ENCODE data around the gene SHKBP1.
"Not testable (repeated sequence)": the region's sequence is repeated elsewhere in the genome, so short reads cannot be mapped to it uniquely, and the experiment has no call there.

The SHKBP1 gene

GRCh38 chr19:40585241-40585981, 8.7 kb downstream of the SHKBP1 start:
- DNase-seq (ENCODE audit: insufficient read length, low spot score) (no peak), FAIRE-seq (peak; percentile 23)
- no peak for TF ChIP-seq POLR2A (IDR thresholded peaks at IDR 0.05; ENCODE audit: low read depth, low read length)

DNA sequence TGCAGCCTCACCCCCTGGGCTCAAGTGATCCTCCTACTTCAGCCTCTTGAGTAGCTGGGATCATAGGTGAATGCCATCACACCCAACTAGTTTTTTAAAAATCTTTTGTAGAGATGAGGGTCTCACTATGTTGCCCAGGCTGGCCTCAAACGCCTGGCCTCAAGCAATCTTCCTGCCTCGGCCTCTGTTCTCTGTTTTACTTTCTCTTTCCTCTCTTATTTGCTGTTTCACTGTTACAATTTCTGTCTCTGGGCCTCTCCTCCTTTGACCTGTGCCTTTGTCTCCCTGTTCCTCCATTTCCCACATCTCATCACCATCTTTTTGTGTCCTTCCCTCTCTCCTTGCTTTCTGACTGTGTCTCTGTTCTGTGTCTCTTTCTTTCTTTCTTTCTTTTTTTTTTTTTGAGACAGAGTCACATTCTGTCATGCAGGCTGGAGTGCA, 9.3 kb downstream of the SHKBP1 start:
- no peak for TF ChIP-seq POLR2A (IDR thresholded peaks at IDR 0.05; ENCODE audit: low read depth, low read length)
- DNase-seq (ENCODE audit: insufficient read length, low spot score), result no peak
- no peak for FAIRE-seq

- FAIRE-seq (no peak), DNase-seq (ENCODE audit: insufficient read length, low spot score) (no peak)
- no peak for TF ChIP-seq POLR2A (IDR thresholded peaks at IDR 0.05; ENCODE audit: low read depth, low read length)
Observed at GRCh38 chr19:40586611-40587010, 9.9 kb downstream of the SHKBP1 start.

GRCh38 chr19:40588110-40588854, 11.6 kb downstream of the SHKBP1 start:
- peak; percentile 17; the same call in 1 of the 2 replicates for TF ChIP-seq POLR2A (IDR thresholded peaks at IDR 0.05; ENCODE audit: low read depth, low read length)
- DNase-seq (ENCODE audit: insufficient read length, low spot score) (no peak), FAIRE-seq (peak; percentile 36)

DNA sequence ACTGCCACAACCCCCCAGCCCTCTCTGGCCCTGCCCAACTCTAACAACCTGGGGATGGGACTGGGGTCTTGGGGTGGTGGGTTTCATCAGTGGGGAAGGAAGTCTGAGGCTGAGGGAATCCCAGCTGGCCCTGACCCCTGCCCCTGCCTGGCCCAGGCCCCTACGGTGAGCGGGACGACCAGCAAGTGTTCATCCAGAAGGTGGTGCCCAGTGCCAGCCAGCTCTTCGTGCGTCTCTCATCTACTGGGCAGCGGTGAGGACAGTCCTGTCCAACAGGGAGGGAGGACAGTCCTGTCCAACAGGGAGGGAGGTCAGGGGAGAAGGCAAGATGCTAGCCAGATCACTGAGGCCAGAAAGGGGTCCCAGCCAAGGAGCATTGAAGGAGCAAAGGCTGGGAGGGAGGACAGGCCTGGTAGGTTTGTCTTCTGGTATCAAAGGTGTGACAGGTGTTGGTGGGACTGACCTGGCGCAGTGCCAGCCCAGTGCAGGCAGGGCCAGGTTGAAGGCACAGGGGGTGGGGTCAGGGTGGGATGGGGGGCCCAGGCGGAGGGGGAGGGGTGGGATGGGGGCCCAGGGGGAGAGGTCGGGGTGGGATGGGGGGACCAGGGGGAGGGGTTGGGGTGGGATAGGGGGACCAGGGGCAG, 12.4 kb downstream of the SHKBP1 start:
- DNase-seq (ENCODE audit: insufficient read length, low spot score) (no peak), FAIRE-seq (no peak)
- TF ChIP-seq POLR2A (IDR thresholded peaks at IDR 0.05; ENCODE audit: low read depth, low read length), result no peak

- DNase-seq (ENCODE audit: insufficient read length, low spot score) (no peak), FAIRE-seq (no peak)
- no peak for TF ChIP-seq POLR2A (IDR thresholded peaks at IDR 0.05; ENCODE audit: low read depth, low read length)
Observed at GRCh38 chr19:40589591-40590429, 13.1 kb downstream of the SHKBP1 start.

- TF ChIP-seq POLR2A (IDR thresholded peaks at IDR 0.05; ENCODE audit: low read depth, low read length), result no peak
- no peak for DNase-seq (ENCODE audit: insufficient read length, low spot score)
- no peak for FAIRE-seq
Observed at GRCh38 chr19:40590464-40591265, 14.0 kb downstream of the SHKBP1 start.

GRCh38 chr19:40591724-40592123, 15.1 kb downstream of the SHKBP1 start:
- not testable (repeated sequence) for FAIRE-seq; DNase-seq (ENCODE audit: insufficient read length, low spot score)

DNA sequence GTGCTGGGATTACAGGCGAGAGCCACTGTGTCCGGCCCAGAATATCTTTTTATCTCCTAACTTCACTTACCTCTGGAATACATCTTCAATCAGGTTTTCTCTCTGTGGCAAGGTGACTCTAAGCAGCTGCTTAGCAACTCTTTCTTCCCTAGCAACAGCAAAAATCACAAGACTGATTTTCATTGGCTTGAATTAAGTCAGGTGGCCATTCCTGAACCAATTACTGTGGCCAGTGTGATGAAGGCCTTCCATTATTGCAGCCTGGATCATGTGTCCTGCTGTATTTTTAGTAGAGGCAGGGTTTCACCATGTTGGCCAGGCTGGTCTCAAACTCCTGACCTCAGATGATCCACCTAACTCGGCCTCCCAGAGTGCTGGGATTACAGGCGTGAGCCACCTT, 15.5 kb downstream of the SHKBP1 start:
- FAIRE-seq (peak; percentile 15), DNase-seq (ENCODE audit: insufficient read length, low spot score) (no peak)
- TF ChIP-seq POLR2A (IDR thresholded peaks at IDR 0.05; ENCODE audit: low read depth, low read length), result no peak

DNA sequence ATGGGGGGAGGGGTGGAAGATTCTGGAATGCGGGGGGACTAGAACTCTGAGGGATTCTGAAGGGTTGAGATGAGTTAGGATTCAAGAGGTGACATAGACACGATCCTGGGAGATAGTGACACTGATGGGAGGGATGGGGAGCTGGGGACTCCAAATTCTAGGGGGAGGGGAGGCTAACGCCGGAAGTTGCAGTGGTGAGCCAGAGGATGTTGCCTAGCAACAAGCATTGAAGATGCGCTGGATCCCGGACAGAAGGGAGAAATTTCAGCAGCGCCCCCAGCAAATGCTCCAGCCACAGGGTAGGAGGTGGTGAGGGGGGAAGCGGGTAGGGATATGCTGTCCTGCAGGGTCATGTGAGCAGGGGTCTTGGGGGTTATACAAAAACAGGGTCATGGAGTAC, 17.6 kb downstream of the SHKBP1 start:
- no peak for TF ChIP-seq POLR2A (IDR thresholded peaks at IDR 0.05; ENCODE audit: low read depth, low read length)
- FAIRE-seq (no peak), DNase-seq (ENCODE audit: insufficient read length, low spot score) (no peak)

GRCh38 chr19:40594657-40595091, 18.0 kb downstream of the SHKBP1 start:
- no peak for FAIRE-seq
- peak; percentile 92 for DNase-seq (ENCODE audit: insufficient read length, low spot score)
- TF ChIP-seq POLR2A (IDR thresholded peaks at IDR 0.05; ENCODE audit: low read depth, low read length), result no peak

- DNase-seq (ENCODE audit: insufficient read length, low spot score), result peak; percentile 93
- peak; percentile 34; the same call in 1 of the 2 replicates for TF ChIP-seq POLR2A (IDR thresholded peaks at IDR 0.05; ENCODE audit: low read depth, low read length)
- FAIRE-seq, result no peak
Observed at GRCh38 chr19:40596608-40597328, 20.1 kb downstream of the SHKBP1 start.

Measured in H54 (cell line).